ENCODE data around the gene PRKCE.

DNA sequence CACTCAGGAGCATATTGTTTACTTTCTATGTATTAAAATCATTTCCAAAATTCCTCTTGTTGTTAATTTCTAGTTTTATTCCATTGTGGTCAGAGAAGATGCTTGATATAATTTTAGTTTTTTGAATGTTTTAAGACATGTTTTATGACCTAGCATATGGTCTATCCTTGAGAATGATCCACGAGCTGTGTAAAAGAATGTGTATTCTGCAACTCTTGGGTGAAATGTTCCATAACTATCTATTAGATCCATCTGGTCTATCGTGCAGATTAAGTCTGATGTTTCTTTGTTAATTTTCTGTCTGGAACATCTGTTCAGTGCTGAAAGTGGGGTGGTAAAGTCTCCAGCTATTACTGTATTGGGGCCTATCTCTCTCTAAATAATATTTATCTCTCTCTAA, 562.4 kb downstream of the PRKCE start:
- TF ChIP-seq, protein P1, sequence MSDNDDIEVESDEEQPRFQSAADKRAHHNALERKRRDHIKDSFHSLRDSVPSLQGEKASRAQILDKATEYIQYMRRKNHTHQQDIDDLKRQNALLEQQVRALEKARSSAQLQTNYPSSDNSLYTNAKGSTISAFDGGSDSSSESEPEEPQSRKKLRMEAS (IDR thresholded peaks at IDR 0.05), result no peak
- TF ChIP-seq, protein P2, sequence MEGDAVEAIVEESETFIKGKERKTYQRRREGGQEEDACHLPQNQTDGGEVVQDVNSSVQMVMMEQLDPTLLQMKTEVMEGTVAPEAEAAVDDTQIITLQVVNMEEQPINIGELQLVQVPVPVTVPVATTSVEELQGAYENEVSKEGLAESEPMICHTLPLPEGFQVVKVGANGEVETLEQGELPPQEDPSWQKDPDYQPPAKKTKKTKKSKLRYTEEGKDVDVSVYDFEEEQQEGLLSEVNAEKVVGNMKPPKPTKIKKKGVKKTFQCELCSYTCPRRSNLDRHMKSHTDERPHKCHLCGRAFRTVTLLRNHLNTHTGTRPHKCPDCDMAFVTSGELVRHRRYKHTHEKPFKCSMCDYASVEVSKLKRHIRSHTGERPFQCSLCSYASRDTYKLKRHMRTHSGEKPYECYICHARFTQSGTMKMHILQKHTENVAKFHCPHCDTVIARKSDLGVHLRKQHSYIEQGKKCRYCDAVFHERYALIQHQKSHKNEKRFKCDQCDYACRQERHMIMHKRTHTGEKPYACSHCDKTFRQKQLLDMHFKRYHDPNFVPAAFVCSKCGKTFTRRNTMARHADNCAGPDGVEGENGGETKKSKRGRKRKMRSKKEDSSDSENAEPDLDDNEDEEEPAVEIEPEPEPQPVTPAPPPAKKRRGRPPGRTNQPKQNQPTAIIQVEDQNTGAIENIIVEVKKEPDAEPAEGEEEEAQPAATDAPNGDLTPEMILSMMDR (IDR thresholded peaks at IDR 0.05; ENCODE audit: low read depth, low read length, missing input control), result no peak
- TF ChIP-seq SP1 (IDR thresholded peaks at IDR 0.05), result no peak
- TF ChIP-seq JUND (IDR thresholded peaks at IDR 0.05), result no peak
- TF ChIP-seq GABPA (IDR thresholded peaks at IDR 0.05 in 1 of 2, conservative IDR thresholded peaks at IDR 0.05 in 1 of 2), result no peak
- no peak for TF ChIP-seq RXRA (IDR thresholded peaks at IDR 0.05)
- no peak for TF ChIP-seq FOXA1 (IDR thresholded peaks at IDR 0.05)
- TF ChIP-seq, protein P3, sequence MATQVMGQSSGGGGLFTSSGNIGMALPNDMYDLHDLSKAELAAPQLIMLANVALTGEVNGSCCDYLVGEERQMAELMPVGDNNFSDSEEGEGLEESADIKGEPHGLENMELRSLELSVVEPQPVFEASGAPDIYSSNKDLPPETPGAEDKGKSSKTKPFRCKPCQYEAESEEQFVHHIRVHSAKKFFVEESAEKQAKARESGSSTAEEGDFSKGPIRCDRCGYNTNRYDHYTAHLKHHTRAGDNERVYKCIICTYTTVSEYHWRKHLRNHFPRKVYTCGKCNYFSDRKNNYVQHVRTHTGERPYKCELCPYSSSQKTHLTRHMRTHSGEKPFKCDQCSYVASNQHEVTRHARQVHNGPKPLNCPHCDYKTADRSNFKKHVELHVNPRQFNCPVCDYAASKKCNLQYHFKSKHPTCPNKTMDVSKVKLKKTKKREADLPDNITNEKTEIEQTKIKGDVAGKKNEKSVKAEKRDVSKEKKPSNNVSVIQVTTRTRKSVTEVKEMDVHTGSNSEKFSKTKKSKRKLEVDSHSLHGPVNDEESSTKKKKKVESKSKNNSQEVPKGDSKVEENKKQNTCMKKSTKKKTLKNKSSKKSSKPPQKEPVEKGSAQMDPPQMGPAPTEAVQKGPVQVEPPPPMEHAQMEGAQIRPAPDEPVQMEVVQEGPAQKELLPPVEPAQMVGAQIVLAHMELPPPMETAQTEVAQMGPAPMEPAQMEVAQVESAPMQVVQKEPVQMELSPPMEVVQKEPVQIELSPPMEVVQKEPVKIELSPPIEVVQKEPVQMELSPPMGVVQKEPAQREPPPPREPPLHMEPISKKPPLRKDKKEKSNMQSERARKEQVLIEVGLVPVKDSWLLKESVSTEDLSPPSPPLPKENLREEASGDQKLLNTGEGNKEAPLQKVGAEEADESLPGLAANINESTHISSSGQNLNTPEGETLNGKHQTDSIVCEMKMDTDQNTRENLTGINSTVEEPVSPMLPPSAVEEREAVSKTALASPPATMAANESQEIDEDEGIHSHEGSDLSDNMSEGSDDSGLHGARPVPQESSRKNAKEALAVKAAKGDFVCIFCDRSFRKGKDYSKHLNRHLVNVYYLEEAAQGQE (IDR thresholded peaks at IDR 0.05), result no peak
- no peak for TF ChIP-seq RAD21 (IDR thresholded peaks at IDR 0.05)

Data from liver (tissue), 3 donors.